Left ventricle myocardium superior (tissue), 1 donor: Measurements from ENCODE around the gene UBE2E3. TPM values are rescaled to one million over a fixed set of nuclear protein-coding genes. Genes with fewer than 3 reads are reported as not detected.

ENCODE experiments used
- ATAC-seq: fragments of 200-7000 bp; cut with Tn5 transposase; one replicate; pipeline ENCODE4 v1.9.1; 2020; ENCODE audit warnings: mild to moderate bottlenecking, moderate library complexity
- DNase-seq: peaks from one replicate; pipeline ENCODE4 v3.0.0-alpha.2; 2020
- intact Hi-C: fragments of 100-400 bp; cut with micrococcal nuclease; formaldehyde crosslinking; loops from one replicate; pipeline ENCODE4 v1.11.0; 2022
- total RNA-seq: library from RNA; stranded (reverse); fragmentation: NEBNext Ultra II Directional; extraction: Animal tissue kit (Norgen Biotek cat#: 25700); gene quantifications from one replicate; pipeline ENCODE4 v1.2.1, GENCODE V29; 2021
- donor health status: DM: no; HTN: yes; CAD: no; lungs with severe emphysema.

Gene UBE2E3
- total RNA-seq, 1 donor from 2014 or later, result 57.5 TPM

DNA sequence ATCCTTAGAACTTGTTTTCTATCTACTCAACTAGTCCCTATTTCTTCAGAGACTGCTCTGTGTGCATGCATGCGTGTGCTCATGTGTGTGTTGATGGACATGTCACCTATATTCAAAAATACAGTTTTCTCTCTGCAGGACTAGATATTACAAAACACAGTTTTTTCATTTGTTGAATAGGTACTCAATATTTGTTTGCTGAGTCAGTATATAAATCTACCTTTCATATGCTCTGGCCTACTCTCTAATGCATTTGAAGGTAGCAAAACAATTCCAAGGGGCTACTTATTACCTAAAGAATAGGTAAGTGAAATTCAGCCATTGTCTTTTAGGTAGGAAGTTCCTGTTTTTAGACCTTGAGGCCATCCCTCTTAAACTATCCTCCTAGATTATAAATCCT is 8.6 kb upstream of the UBE2E3 start:
- ATAC-seq (no peak), DNase-seq (no peak)
- intact Hi-C loops, result no loop called here

DNA sequence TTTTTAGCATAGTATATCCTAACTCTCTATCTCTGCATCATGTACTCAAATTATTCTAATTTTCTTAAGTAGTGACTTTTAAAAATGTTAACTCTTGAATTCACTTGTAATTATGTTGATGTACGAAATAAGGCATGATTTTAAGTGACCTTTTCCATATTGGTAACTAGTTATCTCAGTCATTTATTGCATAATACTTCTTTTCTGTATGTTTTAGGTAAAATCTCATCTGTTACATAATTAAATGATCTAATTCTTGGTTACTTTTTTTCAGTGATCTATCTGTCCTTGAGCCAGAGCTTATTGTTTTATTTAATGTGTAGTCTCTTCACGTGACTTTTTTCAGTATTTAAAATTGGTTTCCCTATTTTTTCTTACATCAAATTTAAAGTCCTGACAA is 4.8 kb upstream of the UBE2E3 start:
- DNase-seq, result no peak
- intact Hi-C loops, result no loop called here
- no peak for ATAC-seq

- intact Hi-C loops, result no loop called here
- ATAC-seq (no peak), DNase-seq (no peak)
Observed at GRCh38 chr2:180978903-180979748, 1.3 kb upstream of the UBE2E3 start.

- no peak for ATAC-seq
- intact Hi-C loops, result no loop called here
- no peak for DNase-seq
Observed at GRCh38 chr2:180979749-180980105, 678 bp upstream of the UBE2E3 start.

- DNase-seq, result peak; percentile 70
- intact Hi-C loops, result no loop called here
- ATAC-seq, result peak; percentile 23
Observed at GRCh38 chr2:180980943-180981911, 822 bp downstream of the UBE2E3 start.

- intact Hi-C loops, result no loop called here
- DNase-seq (no peak), ATAC-seq (peak; percentile 23)
Observed at GRCh38 chr2:180983468-180984242, 3.2 kb downstream of the UBE2E3 start.

GRCh38 chr2:180985771-180986395 is 5.5 kb downstream of the UBE2E3 start:
- no peak for DNase-seq
- ATAC-seq, result no peak
- intact Hi-C loops, result no loop called here

- ATAC-seq (no peak), DNase-seq (no peak)
- intact Hi-C loops, result no loop called here
Observed at GRCh38 chr2:180987146-180987545, 6.7 kb downstream of the UBE2E3 start.

DNA sequence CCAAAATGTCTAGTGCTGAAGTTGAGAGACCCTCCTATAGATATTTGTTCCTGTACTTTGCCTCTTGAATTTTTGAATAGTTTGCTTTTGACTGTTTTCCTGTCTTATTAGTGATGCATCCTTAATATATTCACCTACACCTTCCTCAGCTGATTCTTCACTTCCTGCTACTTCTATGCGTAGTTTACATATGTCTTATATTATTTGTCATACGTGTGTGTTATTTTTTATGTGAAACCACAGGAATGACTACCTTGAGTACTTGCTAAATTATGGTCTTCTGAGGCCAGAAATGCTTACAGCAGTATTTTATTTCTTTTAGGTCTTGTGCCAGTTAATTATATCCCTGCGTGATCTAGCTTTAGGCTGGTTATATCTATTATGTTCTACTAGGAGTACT is 9.9 kb downstream of the UBE2E3 start:
- intact Hi-C loops, result no loop called here

DNA sequence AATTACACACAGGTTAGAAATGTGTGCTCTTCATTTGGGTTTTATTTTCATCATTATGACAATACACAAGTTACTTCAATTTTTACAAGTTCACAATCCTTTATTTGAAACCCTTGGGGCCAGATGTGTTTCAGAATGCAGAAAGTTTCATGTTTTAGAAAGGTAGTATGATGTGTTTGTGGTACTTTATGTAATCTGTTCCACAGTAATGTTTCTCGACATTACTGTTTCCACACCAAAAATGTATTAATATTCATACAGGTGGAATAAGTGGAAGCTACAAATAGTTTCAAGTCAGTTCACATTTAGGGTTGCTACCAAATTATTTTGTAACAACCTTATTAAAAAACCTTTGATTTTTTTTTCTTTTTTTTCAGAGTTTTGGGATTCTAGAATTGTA is 10.4 kb downstream of the UBE2E3 start:
- intact Hi-C loops, result no loop called here
- no peak for DNase-seq
- ATAC-seq, result no peak

More for the DNA sequence above, 9.9 kb downstream of the UBE2E3 start:
- no peak for ATAC-seq
- DNase-seq, result no peak

GRCh38 chr2:180991361-180991760 is 11.0 kb downstream of the UBE2E3 start:
- ATAC-seq, result no peak
- no peak for DNase-seq
- intact Hi-C loops, result no loop called here

GRCh38 chr2:180991820-180992219 is 11.4 kb downstream of the UBE2E3 start:
- intact Hi-C loops, result no loop called here
- DNase-seq, result no peak
- no peak for ATAC-seq

- no peak for ATAC-seq
- intact Hi-C loops, result no loop called here
- no peak for DNase-seq
Observed at GRCh38 chr2:180992994-180993393, 12.6 kb downstream of the UBE2E3 start.

GRCh38 chr2:180999274-180999964 is 19.0 kb downstream of the UBE2E3 start:
- ATAC-seq, result no peak
- DNase-seq, result no peak
- intact Hi-C loops, result no loop called here

- intact Hi-C loops, result no loop called here
- ATAC-seq (no peak), DNase-seq (no peak)
Observed at GRCh38 chr2:181004647-181005325, 24.4 kb downstream of the UBE2E3 start.

DNA sequence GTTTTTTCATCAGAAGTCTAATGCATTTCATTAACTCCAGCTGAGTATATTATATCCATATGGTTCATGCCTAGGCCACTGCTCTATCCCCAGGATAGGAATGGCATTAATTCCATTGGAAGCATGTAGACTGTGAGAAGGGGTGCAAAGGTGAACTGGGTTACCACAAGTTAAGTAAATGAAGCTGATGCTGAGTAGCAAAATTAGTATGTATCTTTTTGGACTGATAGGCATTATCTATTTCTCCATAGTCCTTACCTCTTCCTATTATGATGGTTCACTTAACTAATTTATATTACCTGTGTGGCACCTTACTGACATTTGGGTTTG is 24.9 kb downstream of the UBE2E3 start:
- intact Hi-C loops, result no loop called here
- ATAC-seq, result no peak
- no peak for DNase-seq

DNA sequence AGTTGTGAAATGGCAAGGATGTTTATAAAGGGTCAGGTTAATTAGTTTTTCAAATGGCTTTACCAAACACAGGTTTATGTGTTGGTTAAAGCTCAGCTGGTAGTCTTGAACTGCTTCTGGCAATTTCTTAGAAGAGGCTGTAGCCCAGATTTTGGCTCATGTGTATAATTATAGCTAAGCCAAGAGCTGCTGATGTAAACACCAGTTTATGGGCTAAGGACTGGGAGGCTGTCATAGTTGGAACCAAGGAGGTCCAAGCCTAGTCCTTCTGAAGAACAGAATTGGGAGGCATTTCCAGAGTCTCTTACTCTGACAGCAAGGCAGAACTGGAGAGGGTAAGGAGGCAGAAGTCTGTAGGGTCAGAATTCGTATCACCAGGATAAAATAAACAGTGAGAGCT is 25.4 kb downstream of the UBE2E3 start:
- DNase-seq (no peak), ATAC-seq (no peak)
- intact Hi-C loops, result no loop called here
